ENCODE data around the gene SLC16A5. TPM values are rescaled to one million over a fixed set of nuclear protein-coding genes. Genes with fewer than 3 reads are reported as not detected.
A peak's percentile ranks its signal among the peaks of the same experiment; 100 is the strongest.
"Not testable (repeated sequence)": the region's sequence is repeated elsewhere in the genome, so short reads cannot be mapped to it uniquely, and the experiment has no call there.

SLC16A5 gene
- total RNA-seq, 4 donors from 2014 or later: 1.5 to 7.9 (median 6.9) TPM

- no peaks in the 10 kb centered on the region for H3K27me3 ChIP-seq
- TF ChIP-seq CTCF (IDR thresholded peaks at IDR 0.05 in 4 of 5, conservative IDR thresholded peaks at IDR 0.05 in 1 of 5) (no peak), POLR2A (IDR thresholded peaks at IDR 0.05) (no peak)
- DNase-seq (no peak), ATAC-seq (no peak)
- peaks cover 0 to 9% of the 10 kb centered on the region in 2 donors for H3K36me3 ChIP-seq
- H3K27ac ChIP-seq: no peak overlapping the region
- H3K4me3 ChIP-seq: no peak overlapping the region
- H3K9me3 ChIP-seq: no peaks in the 10 kb centered on the region
- in situ Hi-C loops (cut with MboI; ENCODE audit: low sequenced_read_pairs in 4 of 4): no loop called here
- peaks cover under 1 to 12% of the 10 kb centered on the region in 2 donors for H3K4me1 ChIP-seq
- intact Hi-C loops (cut with DNase I; ENCODE audit: low total_unique reads): loop anchor here (5.0 kb wide), 1 partner anchor 49 kb away; the partner anchor contains the start of gene SUMO2
These were observed 45.2 kb downstream of the SLC16A5 start for GRCh38 chr17:75133001-75133400.

- H3K9me3 ChIP-seq; H3K27ac ChIP-seq; H3K36me3 ChIP-seq; H3K27me3 ChIP-seq; in situ Hi-C loops (cut with MboI; ENCODE audit: low sequenced_read_pairs in 4 of 4); H3K4me3 ChIP-seq; ATAC-seq; DNase-seq; H3K4me1 ChIP-seq: not testable (repeated sequence)
- intact Hi-C loops (cut with DNase I; ENCODE audit: low total_unique reads): loop anchor here (5.0 kb wide), 1 partner anchor 49 kb away; the partner anchor contains the start of gene SUMO2
These were observed 46.0 kb downstream of the SLC16A5 start for GRCh38 chr17:75133607-75134347.

- ATAC-seq: no peak
- no peak for DNase-seq
- Histone ChIP-seq H3K4me3 (no peak overlapping the region), H3K27me3 (no peaks in the 10 kb centered on the region), H3K27ac (no peak overlapping the region), H3K9me3 (no peaks in the 10 kb centered on the region), H3K4me1 (peaks cover 5 to 15% of the 10 kb centered on the region in 2 donors), H3K36me3 (no peaks in the 10 kb centered on the region)
- in situ Hi-C loops (cut with MboI; ENCODE audit: low sequenced_read_pairs in 4 of 4) (no loop called here), intact Hi-C loops (cut with DNase I; ENCODE audit: low total_unique reads) (no loop called here)
- TF ChIP-seq CTCF (IDR thresholded peaks at IDR 0.05 in 4 of 5, conservative IDR thresholded peaks at IDR 0.05 in 1 of 5) (no peak), POLR2A (IDR thresholded peaks at IDR 0.05) (no peak)
These were observed 47.7 kb downstream of the SLC16A5 start for GRCh38 chr17:75135452-75135851.

- in situ Hi-C loops (cut with MboI; ENCODE audit: low sequenced_read_pairs in 4 of 4): no loop called here
- Histone ChIP-seq H3K9me3 (no peaks in the 10 kb centered on the region), H3K36me3 (no peaks in the 10 kb centered on the region), H3K27me3 (no peaks in the 10 kb centered on the region), H3K4me1 (peaks cover under 1 to 15% of the 10 kb centered on the region in 2 donors), H3K27ac (peak overlapping the region in 2 of 4 donors; percentile 6 to 53), H3K4me3 (no peak overlapping the region)
- DNase-seq: no peak
- TF ChIP-seq POLR2A (IDR thresholded peaks at IDR 0.05) (no peak), CTCF (IDR thresholded peaks at IDR 0.05 in 4 of 5, conservative IDR thresholded peaks at IDR 0.05 in 1 of 5) (no peak)
- intact Hi-C loops (cut with DNase I; ENCODE audit: low total_unique reads): no loop called here
- no peak for ATAC-seq
These were observed 48.2 kb downstream of the SLC16A5 start for GRCh38 chr17:75135946-75136345.

- Histone ChIP-seq H3K27ac (peak overlapping the region in 3 of 4 donors; percentile 17 to 62 (median 56)), H3K4me1 (peaks cover 0 to 15% of the 10 kb centered on the region in 2 donors)
- intact Hi-C loops (cut with DNase I; ENCODE audit: low total_unique reads); H3K4me3 ChIP-seq; ATAC-seq; H3K27me3 ChIP-seq; in situ Hi-C loops (cut with MboI; ENCODE audit: low sequenced_read_pairs in 4 of 4); H3K9me3 ChIP-seq; H3K36me3 ChIP-seq; DNase-seq: not testable (repeated sequence)
These were observed 50.0 kb downstream of the SLC16A5 start for GRCh38 chr17:75137762-75138161.
